Activated CD4-positive, CD25-positive, alpha-beta regulatory T cell treated with anti-CD3 and anti-CD28 coated beads, Interleukin-2, amount 50 U/mL, for 72 hours (primary cell): ENCODE measurements around the gene PTP4A2.

Experiments used
- DNase-seq: peaks from one replicate; pipeline ENCODE4 v3.0.0; 2021

PTP4A2 gene

GRCh38 chr1:31883357-31883942 is 54.7 kb downstream of the PTP4A2 start:
- no peak for DNase-seq

DNA sequence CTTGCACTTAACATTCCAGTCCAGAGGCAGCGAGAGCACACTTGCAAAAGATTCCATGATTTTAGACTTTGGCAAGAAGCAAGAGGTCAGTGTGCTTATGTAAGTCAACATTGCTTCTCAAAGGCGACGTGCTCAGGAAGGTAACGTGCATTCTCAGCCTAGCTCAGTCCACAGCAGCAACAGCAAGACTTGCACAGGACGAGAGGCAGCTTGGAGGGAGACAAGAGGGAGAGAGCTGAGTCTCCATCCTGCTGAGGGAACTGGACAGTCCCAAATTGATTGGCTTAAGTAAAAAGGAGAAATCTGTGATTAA is 56.5 kb downstream of the PTP4A2 start:
- DNase-seq = no peak

DNA sequence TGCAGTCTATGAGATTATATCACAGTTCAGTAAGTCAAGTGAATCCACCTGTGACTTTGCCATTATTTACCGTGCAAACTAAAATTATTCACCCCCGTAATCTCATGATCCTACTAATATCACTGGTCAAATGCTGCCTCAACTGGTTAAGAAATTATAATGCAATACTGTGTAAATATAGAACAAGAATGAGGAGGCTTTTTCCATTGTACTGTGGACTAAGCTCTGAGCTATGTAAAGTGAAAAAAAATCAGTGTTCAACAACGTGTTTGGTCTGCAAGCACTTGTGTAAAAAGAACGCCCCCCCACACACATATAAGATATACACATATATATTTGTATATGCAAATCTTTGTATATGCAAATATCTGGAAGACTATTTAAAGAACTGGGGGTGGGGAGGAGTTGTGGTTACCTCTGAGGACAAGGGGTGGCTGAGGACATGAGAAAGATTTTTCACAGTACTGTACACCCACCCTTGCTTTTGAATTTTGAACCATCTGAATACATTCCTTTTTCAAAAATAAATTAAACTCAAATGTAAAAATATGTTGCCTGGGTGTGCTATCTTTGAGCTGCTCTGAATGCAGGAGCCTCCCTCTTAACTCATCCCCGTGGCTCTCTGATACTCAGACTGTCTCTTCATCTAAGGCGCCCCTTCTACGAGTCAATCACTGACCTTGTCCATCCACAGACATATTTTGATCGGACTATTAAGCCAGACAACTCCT is 57.0 kb downstream of the PTP4A2 start:
- DNase-seq = no peak

GRCh38 chr1:31879981-31880608 is 58.1 kb downstream of the PTP4A2 start:
- DNase-seq = no peak

GRCh38 chr1:31878058-31878457 is 60.1 kb downstream of the PTP4A2 start:
- no peak for DNase-seq

DNA sequence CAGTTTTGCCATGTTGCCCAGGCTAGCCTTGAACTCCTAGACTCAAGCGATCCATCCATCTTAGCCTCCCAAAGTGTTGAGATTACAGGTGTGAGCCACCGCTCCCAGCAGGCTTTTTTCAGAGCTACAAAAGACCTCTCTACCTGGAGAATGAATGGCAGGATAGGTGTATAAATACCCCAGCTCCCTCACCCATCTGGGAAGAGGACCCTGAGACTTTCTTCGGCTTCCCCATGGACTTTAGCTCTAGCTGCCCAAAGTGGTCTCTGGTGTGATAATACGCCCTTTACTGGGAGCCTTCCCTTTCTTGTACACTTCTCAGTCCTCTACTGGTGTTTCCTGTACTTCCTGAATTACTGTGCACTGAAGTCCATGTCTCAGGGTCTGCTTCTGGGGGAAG is 60.6 kb downstream of the PTP4A2 start:
- no peak for DNase-seq

- DNase-seq = no peak
Observed at GRCh38 chr1:31875636-31876236, 62.4 kb downstream of the PTP4A2 start.

- no peak for DNase-seq
Observed at GRCh38 chr1:31874942-31875341, 63.2 kb downstream of the PTP4A2 start.

GRCh38 chr1:31872658-31873636 is 65.2 kb downstream of the PTP4A2 start:
- DNase-seq = no peak

- no peak for DNase-seq
Observed at GRCh38 chr1:31871703-31872102, 66.5 kb downstream of the PTP4A2 start.

- no peak for DNase-seq
Observed at GRCh38 chr1:31870086-31870736, 68.0 kb downstream of the PTP4A2 start.

DNA sequence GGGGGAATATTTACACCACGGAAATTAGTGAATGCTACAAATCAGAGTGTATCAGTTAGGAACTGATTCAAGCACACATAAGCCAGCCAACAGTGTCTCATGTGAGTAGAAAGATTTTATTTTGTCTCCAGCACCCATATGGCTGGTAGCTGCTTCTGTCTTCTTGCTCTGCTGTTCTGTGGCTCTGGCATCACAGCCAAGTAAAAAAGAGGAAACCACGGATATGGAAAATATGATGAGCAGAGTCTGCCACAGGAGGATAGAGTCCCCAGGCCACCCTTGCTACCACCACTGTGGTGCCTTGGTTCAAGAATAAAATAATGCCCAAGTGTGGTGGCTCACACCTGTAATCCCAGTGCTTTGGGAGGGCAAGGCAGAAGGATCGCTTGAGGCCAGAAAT is 68.7 kb downstream of the PTP4A2 start:
- no peak for DNase-seq

- DNase-seq = no peak
Observed at GRCh38 chr1:31868862-31869261, 69.3 kb downstream of the PTP4A2 start.

DNA sequence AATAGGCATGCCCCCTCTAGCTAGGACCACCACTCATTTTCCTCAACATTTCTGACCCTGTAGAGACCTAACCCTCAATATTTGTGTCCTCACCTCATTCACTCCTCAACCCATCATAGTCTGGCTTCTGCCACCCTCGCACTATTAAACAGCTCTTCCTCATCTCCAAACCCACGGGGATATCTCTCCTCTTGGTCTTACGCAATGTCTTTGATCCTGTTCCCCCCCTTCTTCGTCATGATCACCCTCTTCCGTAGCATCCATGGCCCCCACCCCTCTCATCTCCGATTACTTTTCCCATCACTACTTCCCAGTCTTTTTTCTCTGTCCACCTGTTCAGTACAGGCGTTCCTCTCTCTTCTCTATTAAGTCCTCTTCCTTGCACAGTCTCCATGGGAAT is 70.6 kb downstream of the PTP4A2 start:
- DNase-seq = no peak

DNA sequence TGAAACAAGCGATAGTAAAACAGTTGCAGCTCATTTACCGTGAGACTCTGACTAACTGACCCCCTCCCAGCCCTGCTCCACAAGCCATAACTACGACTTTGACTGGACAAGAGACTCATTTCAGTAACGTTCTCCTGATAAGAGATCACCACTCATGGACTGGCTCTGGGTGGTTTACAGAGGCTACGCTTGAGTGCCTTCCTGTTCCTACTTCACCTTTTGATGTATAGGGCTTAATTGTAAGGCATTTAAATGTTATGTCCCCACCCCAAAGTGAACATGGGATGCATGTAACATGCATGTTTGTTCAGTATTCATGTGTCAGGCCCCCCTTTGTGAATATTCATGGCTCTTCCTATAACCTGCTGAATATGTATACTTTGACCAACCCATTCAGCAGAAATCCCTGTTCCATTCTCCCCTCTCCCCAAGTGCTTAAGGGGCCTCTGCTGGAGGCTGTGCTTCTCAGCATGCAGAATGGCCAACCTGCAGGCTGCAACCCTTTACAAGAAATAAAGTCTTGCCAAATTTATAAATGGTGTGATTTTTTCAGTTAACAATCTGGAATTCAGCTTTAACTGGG is 71.6 kb downstream of the PTP4A2 start:
- no peak for DNase-seq

- DNase-seq = no peak
Observed at GRCh38 chr1:31865728-31866449, 72.3 kb downstream of the PTP4A2 start.

DNA sequence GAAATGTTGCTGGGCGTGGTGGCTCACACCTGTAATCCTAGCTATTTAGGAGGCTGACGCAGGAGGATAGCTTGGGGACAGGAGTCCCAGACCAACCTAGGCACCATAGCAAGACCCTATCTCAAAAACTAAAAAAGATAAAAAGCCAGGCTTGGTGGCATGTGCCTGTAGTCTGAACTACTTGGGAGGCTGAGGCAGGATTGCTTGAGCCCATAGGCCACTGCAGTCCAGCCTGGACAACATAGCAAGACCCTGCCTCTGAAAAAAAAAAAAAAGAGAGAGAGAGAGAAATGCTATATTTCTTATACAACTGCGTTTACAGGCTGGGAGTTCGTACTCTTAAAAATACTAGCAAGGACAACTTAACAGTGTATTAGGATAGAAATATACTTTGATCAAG is 76.1 kb downstream of the PTP4A2 start:
- no peak for DNase-seq

- DNase-seq = no peak
Observed at GRCh38 chr1:31861346-31861745, 76.8 kb downstream of the PTP4A2 start.

DNA sequence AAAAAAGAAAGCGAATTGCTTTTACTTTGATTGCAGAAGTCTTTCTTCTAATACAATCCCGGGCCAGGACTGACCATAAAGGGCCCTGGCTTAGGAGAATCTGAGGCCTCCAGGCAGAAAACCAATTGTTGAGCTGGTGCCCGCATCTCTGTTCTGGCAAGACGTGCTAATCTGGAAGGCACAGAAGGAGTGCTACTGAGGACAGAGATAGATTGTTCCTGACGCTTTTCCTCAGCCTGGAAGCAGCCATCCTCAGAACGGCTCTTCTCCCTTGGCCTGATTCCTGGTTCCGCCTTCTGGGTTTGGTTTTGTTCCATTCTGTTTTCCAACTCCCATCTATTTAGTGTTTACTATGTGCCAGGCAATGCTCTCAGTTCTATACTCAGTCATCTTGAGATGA is 77.6 kb downstream of the PTP4A2 start:
- no peak for DNase-seq

- no peak for DNase-seq
Observed at GRCh38 chr1:31859719-31860118, 78.4 kb downstream of the PTP4A2 start.

DNA sequence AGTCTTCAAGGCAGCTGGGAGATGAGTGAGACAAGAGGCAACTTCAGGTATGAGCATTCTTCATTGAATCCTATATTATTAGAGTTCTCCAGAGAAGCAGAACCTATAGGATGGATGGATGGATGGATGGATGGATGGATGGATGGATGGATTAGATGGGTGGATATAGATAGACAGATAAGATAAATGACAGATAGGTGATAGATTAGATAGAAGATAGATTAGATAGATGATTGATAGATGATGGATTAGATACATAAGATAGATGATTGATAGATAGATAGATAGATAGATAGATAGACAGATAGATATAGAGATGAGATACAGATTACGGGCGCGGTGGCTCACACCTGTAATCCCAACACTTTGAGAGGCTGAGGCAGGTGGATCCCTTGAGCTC is 79.1 kb downstream of the PTP4A2 start:
- DNase-seq = no peak
